ENCODE measurements around the gene AMIGO2. TPM values are rescaled to one million over a fixed set of nuclear protein-coding genes. Genes with fewer than 3 reads are reported as not detected.

Gene AMIGO2
- total and polyA plus RNA-seq, 9 of the 15 experiments (the other 6 are each of a cell fraction or from before 2014, with no cell fraction given), result 2.0 to 8.3 (median 3.8) TPM

- TF ChIP-seq AFF4 (CRISPR knock-in tag; IDR thresholded peaks at IDR 0.05) (no peak), ARID4B (CRISPR knock-in tag; IDR thresholded peaks at IDR 0.05) (no peak)
Observed at GRCh38 chr12:47097276-47097896, 17.6 kb upstream of the AMIGO2 start (continued).
